Activated B cell treated with CpG ODN at 0.5 μM for 24 hours (primary cell): Measurements from ENCODE around the gene GARRE1. TPM values are rescaled to one million over a fixed set of nuclear protein-coding genes. Genes with fewer than 3 reads are reported as not detected.
"Not testable (repeated sequence)": the region's sequence is repeated elsewhere in the genome, so short reads cannot be mapped to it uniquely, and the experiment has no call there.

Experiments used
- ATAC-seq: fragments of 200-7000 bp; cut with Tn5 transposase; one replicate; pipeline ENCODE4 v1.10.0; 2021; ENCODE audit warnings: low read depth, mild to moderate bottlenecking, moderate library complexity
- CTCF ChIA-PET: fragments of 350-600 bp; sonication (Branson Sonifier 250); formaldehyde crosslinking; loops from one replicate; lab custom pipeline; 2021; ENCODE audit warnings: antibody characterized with exemption; lab: Charles Lee
- POLR2A ChIA-PET: fragments of 350-600 bp; sonication (Branson Sonifier 250); formaldehyde crosslinking; loops from one replicate; lab custom pipeline; 2021; ENCODE audit warnings: antibody characterized with exemption; lab: Charles Lee
- DNase-seq: peaks from one replicate; pipeline ENCODE4 v3.0.0; 2022
- H3K27ac Mint-ChIP-seq: one replicate; pipeline ENCODE4 v1.8.0; 2020; ENCODE audit warnings: mixed read lengths
- H3K27me3 Mint-ChIP-seq: one replicate; pipeline ENCODE4 v1.8.0; 2021; ENCODE audit warnings: mixed read lengths
- H3K36me3 Mint-ChIP-seq: one replicate; pipeline ENCODE4 v1.8.0; 2021; ENCODE audit warnings: low read depth, mixed read lengths
- H3K4me1 Mint-ChIP-seq: one replicate; pipeline ENCODE4 v1.8.0; 2021; ENCODE audit warnings: mixed read lengths
- H3K4me3 Mint-ChIP-seq: one replicate; pipeline ENCODE4 v1.8.0; 2020; ENCODE audit warnings: mild to moderate bottlenecking, mixed read lengths
- H3K9me3 Mint-ChIP-seq: one replicate; pipeline ENCODE4 v1.8.0; 2020; ENCODE audit warnings: mixed read lengths
- CTCF ChIP-seq: fragments of 200-600 bp; IDR thresholded peaks from one replicate; pipeline ENCODE4 v1.8.0; 2022; ENCODE audit warnings: antibody characterized with exemption, mild to moderate bottlenecking
- intact Hi-C: fragments of 100-400 bp; cut with micrococcal nuclease; formaldehyde crosslinking; loops from one replicate; pipeline ENCODE4 v1.15.1; 2024
- total RNA-seq: library from RNA; stranded (reverse); gene quantifications from 2 replicates; pipeline ENCODE4 v1.2.3, GENCODE V29; 2022

Gene GARRE1
- total RNA-seq, 1 donor from 2014 or later: 30.6 TPM

GRCh38 chr19:34244611-34245299, 9.6 kb upstream of the GARRE1 start:
- TF ChIP-seq CTCF: no peak
- Mint-ChIP-seq H3K27me3 (no peaks in the 10 kb centered on the region), H3K36me3 (no peaks in the 10 kb centered on the region), H3K4me3 (no peak overlapping the region), H3K4me1 (peaks cover 3% of the 10 kb centered on the region), H3K27ac (no peak overlapping the region), H3K9me3 (no peaks in the 10 kb centered on the region)
- no peak for ATAC-seq
- ChIA-PET POLR2A (no interaction called here), CTCF (no interaction called here)
- no peak for DNase-seq
- intact Hi-C loops: no loop called here

GRCh38 chr19:34246340-34246739, 8.0 kb upstream of the GARRE1 start:
- ChIA-PET CTCF (no interaction called here), POLR2A (interaction anchor here (0.7 kb wide), 1 partner anchor 26 kb away, joined by 3 read pairs; no protein-coding TSS in a partner anchor)
- intact Hi-C loops: no loop called here

GRCh38 chr19:34248941-34249340, 5.4 kb upstream of the GARRE1 start:
- peaks cover 10% of the 10 kb centered on the region for H3K4me1 Mint-ChIP-seq
- POLR2A ChIA-PET: interaction anchor here (0.6 kb wide), 1 partner anchor 163 kb away, joined by 4 read pairs; no protein-coding TSS in a partner anchor
- no peak for ATAC-seq
- DNase-seq: no peak
- CTCF ChIA-PET: interaction anchor here (1.1 kb wide), 1 partner anchor 21 kb away, joined by 3 read pairs; no protein-coding TSS in a partner anchor
- no peaks in the 10 kb centered on the region for H3K36me3 Mint-ChIP-seq
- no peak for TF ChIP-seq CTCF
- no peaks in the 10 kb centered on the region for H3K27me3 Mint-ChIP-seq
- no peak overlapping the region for H3K27ac Mint-ChIP-seq
- intact Hi-C loops: no loop called here
- no peak overlapping the region for H3K4me3 Mint-ChIP-seq
- no peaks in the 10 kb centered on the region for H3K9me3 Mint-ChIP-seq

More at GRCh38 chr19:34246340-34246739, 8.0 kb upstream of the GARRE1 start:
- no peak overlapping the region for H3K27ac Mint-ChIP-seq
- peaks cover 3% of the 10 kb centered on the region for H3K4me1 Mint-ChIP-seq
- no peaks in the 10 kb centered on the region for H3K27me3 Mint-ChIP-seq
- no peak for DNase-seq
- no peaks in the 10 kb centered on the region for H3K36me3 Mint-ChIP-seq
- ATAC-seq: no peak
- TF ChIP-seq CTCF: no peak
- no peaks in the 10 kb centered on the region for H3K9me3 Mint-ChIP-seq
- no peak overlapping the region for H3K4me3 Mint-ChIP-seq

GRCh38 chr19:34253167-34253566, 1.2 kb upstream of the GARRE1 start:
- H3K36me3 Mint-ChIP-seq, DNase-seq, ATAC-seq, CTCF ChIA-PET, H3K9me3 Mint-ChIP-seq, H3K27me3 Mint-ChIP-seq: not testable (repeated sequence)
- Mint-ChIP-seq H3K4me1 (peaks cover 36% of the 10 kb centered on the region), H3K4me3 (peak overlapping the region; percentile 98), H3K27ac (peak overlapping the region; percentile 96)
- POLR2A ChIA-PET: interaction anchor here (0.6 to 1.9 kb wide), 6 partner anchors 8 to 81 kb away, joined by 3 to 8 read pairs (median 4); partner anchors contain the start of gene LSM14A
- intact Hi-C loops: loop anchor here (5.0 kb wide), 1 partner anchor 249 kb away; no protein-coding TSS in a partner anchor

- CTCF ChIA-PET, H3K9me3 Mint-ChIP-seq, DNase-seq, H3K36me3 Mint-ChIP-seq, H3K27me3 Mint-ChIP-seq, ATAC-seq: not testable (repeated sequence)
- peak overlapping the region; percentile 96 for H3K27ac Mint-ChIP-seq
- intact Hi-C loops: loop anchor here (1.0 to 5.0 kb wide), 3 partner anchors 62 to 249 kb away; no protein-coding TSS in a partner anchor
- H3K4me1 Mint-ChIP-seq: peaks cover 37% of the 10 kb centered on the region
- H3K4me3 Mint-ChIP-seq: peak overlapping the region; percentile 98
- POLR2A ChIA-PET: interaction anchor here (0.7 to 1.9 kb wide), 4 partner anchors 16 to 80 kb away, joined by 3 to 8 read pairs (median 4); no protein-coding TSS in a partner anchor
Observed at GRCh38 chr19:34253681-34254045, 691 bp upstream of the GARRE1 start.
